SK-N-DZ (cell line): ENCODE measurements around the gene DSCAML1.

Source experiments
- DNase-seq: peaks from one replicate; pipeline ENCODE4 v3.0.0-alpha.2; 2015; ENCODE audit warnings: low spot score

Gene DSCAML1

GRCh38 chr11:117697319-117697718, 99.7 kb downstream of the DSCAML1 start:
- no peak for DNase-seq

- DNase-seq = no peak
Measured at GRCh38 chr11:117696540-117696939, 100.5 kb downstream of the DSCAML1 start.

- no peak for DNase-seq
Measured at GRCh38 chr11:117693344-117693743, 103.7 kb downstream of the DSCAML1 start.

DNA sequence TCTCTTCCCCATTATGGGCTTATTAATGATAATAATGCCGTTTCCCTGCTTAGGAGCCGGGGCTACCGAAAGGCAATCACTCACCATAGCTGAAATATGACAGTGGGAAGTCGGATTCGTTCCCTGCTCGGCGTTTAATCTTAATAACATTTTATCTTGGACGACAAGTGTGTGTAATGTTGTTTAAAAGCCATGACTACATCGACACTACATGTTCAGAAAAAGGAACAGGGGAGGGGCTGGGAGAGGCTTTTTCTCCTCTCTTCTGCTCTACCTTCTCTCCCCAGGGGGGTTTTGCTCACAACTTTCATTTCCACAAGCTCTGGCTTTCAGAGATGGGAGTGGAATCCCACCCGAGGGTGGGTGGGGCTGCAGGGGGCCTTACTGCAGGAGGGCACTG, 105.5 kb downstream of the DSCAML1 start:
- no peak for DNase-seq

DNA sequence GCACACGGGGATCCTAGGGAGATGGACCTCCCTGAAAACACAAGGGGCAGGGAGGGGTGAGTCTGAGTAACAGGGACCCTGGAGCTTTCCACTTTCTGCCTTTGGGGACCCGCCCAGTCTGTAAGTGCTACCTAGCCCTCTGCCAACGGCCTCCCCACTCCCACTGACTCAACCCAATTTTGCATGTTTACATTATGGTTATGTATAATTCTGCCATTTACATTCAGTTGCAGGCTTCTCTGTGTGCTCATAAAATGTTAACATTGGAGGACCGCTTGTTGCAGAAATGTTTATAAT, 105.8 kb downstream of the DSCAML1 start:
- DNase-seq = no peak

- DNase-seq = no peak
Measured at GRCh38 chr11:117690484-117691217, 106.4 kb downstream of the DSCAML1 start.

GRCh38 chr11:117688255-117688797, 108.7 kb downstream of the DSCAML1 start:
- DNase-seq = no peak

DNA sequence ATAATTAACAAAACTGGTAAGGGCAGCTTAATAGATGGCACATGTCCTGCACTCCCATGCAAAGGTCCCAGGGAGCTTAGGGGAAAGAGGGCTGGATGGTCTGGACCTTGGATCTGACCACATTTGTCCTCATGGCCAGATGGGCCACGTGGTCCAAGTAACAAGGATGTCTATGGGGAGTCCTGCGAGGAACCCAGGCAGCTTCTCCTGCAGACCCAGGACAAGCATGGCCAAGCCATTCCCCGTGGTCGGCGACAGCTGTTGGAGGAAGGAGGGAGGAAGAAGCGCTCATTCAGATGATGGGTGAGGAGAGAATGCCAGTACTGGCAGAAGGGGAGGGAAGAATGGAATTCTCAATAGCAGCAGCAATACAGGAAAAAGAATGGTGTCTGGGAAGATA, 109.2 kb downstream of the DSCAML1 start:
- no peak for DNase-seq

- no peak for DNase-seq
Measured at GRCh38 chr11:117686711-117687110, 110.3 kb downstream of the DSCAML1 start.

DNA sequence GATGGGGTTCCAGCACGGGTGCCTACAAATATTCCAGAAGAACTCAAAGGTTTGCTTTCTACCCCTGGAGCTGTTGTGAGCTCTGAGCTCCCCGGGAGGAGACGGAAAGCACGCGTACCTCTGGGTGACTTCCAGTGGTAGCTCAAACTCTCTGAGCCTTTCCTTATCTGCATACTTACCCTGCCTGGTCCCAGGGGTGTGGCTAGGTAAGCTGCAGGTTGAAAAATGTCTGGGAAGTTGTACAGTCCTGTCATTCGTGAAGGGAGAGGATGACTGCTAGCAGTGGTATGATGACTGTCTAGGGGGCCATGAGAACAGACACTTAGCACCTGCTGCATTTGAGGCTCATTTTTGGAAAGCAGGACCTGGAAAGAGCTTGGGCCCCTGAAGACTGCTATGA, 111.5 kb downstream of the DSCAML1 start:
- no peak for DNase-seq

- DNase-seq = no peak
Measured at GRCh38 chr11:117684731-117685130, 112.3 kb downstream of the DSCAML1 start.

DNA sequence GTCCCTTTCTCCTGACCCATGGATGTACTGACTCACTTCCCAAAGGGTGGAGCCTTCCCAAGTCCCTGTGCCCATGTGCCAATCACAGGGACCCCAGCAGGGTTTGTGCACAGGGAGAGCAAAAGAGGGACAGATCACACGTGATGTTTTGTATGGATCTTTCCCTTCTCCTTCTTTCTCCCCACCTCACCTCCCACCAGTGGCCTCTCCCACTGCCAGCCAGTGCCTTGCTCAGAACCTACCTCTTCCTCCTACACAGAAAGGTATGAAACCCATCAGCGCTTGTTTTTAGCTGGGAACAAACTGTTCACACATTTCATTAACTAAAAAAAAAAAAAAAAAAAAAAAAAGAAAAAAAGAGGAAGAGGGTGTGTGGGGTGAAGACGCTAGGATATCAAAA, 112.9 kb downstream of the DSCAML1 start:
- DNase-seq = no peak

DNA sequence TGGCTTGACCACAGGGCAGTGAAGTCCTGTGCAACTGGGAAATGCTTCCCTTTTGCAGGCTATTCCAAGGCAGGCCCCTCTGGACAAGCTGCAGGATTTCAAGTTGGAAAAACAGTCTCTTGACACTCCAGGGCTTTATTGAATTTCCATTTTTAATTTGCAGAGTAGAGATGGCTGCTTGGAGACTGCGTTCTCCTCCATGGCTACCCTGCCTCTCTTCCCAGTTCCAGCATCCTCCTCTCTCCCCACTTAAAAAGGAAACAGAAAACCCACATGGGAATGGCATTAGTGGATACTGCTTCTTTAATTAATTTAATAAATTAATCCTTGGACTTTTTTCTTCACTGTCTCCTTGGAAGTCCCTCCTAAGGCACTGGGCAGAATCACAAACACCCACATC, 115.6 kb downstream of the DSCAML1 start:
- DNase-seq = no peak

- DNase-seq = no peak
Measured at GRCh38 chr11:117679461-117679860, 117.6 kb downstream of the DSCAML1 start.

DNA sequence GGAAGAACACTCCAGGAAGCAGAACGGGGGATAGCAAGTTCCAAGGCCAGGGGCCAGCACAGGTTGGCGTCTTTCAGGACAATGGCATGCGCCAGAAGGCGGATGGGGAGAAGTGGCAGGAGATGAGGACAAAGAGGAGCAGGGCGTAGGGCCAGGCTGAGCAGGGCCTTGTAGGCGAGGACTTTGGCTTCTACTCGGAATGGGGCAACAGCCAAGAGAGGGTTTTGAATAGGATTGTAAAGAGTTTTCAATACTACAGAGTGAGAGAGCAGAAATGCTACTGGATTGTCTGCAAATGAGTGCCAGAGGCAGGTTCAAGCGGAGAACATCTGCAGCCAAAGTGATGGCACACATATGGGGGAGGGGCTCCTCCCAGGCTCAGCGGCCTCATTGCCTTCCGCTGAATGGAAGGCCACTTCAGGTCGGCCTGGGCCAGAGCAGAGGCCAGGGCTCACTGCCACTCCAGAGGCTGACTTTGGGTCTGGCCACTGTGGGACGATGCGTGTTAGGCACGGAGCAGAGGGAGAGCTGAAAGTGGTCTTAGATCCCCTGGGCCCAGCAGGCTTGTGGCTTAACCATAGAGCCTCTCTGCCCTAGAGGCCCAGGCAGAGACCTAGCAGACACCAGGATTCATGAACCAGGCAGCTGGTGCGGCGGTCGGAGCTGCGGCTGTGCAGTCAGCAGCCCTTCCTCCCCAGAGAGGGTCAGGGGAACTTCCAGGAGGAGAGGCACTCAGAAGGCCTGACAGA, 118.2 kb downstream of the DSCAML1 start:
- DNase-seq = no peak

GRCh38 chr11:117677729-117678310, 119.2 kb downstream of the DSCAML1 start:
- no peak for DNase-seq

GRCh38 chr11:117676501-117676900, 120.5 kb downstream of the DSCAML1 start:
- DNase-seq = no peak

GRCh38 chr11:117673602-117674001, 123.4 kb downstream of the DSCAML1 start:
- no peak for DNase-seq

DNA sequence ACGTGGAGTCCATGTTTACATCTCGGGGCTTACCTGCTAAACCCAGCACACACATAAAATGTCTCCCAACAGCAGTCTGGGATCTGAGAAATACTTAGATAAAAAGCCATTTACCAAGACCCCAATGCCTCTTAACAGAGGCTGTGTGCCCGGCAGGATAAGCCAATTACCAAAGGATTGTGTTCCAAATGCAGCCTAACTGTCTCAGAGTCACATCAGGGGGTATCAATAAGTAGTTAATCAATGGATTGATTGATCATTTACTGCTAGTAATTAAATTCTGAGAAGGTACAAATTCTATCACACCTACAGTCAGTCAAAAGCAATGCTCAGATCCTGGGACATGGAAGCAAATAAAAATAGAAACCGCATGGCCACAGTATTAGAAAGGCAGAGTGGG, 125.6 kb downstream of the DSCAML1 start:
- no peak for DNase-seq

- DNase-seq = no peak
Measured at GRCh38 chr11:117670924-117671323, 126.1 kb downstream of the DSCAML1 start.

GRCh38 chr11:117670443-117670842, 126.6 kb downstream of the DSCAML1 start:
- no peak for DNase-seq

GRCh38 chr11:117669616-117670015, 127.4 kb downstream of the DSCAML1 start:
- no peak for DNase-seq

DNA sequence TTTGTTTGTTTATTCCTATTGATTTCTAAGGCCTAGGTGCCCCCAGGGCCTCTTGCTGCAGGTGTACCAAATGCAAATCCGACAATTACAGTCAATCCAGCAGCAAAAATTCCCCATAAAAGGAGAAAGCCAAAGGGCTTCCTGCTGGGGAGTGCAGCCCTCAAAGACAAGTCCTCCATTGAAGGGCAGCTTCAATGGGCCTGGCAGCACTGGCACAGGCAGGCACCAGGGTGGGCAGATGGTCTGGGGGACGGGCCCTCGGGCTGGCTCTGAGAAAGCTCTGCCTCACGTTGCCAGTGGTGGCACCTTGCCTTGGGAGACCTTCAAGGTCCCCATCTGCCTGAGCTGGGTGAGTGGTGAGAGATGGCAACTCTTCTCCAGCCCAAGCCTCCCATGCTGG, 128.0 kb downstream of the DSCAML1 start:
- no peak for DNase-seq
